ENCODE data around the gene SEMA5A.

DNA sequence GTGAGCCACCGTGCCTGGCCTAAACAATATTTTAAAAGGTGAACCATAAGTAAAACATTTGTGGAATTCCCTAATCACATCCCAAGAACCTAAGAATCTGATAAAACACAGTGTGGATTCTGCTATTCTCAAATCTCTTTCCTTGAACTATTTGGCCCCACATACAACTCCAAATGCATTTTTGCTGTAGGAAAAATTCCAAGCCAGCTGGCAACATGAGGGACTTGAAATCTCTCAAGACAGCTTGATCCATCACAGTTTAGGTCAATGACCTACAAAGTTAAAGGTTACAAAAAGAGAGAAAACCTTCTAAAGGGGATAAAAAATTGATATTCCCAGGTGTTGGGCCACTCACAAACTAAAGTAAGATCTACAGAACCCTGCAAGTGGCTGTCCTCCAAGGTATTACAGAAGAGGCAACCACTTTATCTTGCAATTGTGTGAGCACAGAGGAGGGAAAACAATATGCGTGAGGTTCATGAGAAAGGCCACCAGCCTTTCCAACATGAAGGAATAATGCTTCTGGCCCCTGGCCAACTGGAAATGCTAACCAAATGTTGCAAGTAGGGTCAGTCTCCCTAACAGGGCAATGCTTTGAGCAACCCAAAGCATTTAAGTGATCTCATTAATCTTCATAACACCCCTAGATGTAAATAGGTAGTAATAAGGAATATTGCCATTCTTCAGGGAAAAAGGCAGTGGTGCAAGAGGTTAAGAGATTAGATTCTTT is 221.4 kb downstream of the SEMA5A start:
- TF ChIP-seq, protein P1, sequence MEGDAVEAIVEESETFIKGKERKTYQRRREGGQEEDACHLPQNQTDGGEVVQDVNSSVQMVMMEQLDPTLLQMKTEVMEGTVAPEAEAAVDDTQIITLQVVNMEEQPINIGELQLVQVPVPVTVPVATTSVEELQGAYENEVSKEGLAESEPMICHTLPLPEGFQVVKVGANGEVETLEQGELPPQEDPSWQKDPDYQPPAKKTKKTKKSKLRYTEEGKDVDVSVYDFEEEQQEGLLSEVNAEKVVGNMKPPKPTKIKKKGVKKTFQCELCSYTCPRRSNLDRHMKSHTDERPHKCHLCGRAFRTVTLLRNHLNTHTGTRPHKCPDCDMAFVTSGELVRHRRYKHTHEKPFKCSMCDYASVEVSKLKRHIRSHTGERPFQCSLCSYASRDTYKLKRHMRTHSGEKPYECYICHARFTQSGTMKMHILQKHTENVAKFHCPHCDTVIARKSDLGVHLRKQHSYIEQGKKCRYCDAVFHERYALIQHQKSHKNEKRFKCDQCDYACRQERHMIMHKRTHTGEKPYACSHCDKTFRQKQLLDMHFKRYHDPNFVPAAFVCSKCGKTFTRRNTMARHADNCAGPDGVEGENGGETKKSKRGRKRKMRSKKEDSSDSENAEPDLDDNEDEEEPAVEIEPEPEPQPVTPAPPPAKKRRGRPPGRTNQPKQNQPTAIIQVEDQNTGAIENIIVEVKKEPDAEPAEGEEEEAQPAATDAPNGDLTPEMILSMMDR (IDR thresholded peaks at IDR 0.05), result no peak
- no peak for TF ChIP-seq POLR2A (IDR thresholded peaks at IDR 0.05)
- TF ChIP-seq POLR2AphosphoS5 (IDR thresholded peaks at IDR 0.05), result no peak

Measured in gastroesophageal sphincter (tissue), 3 donors.